OCI-LY1 (cell line): ENCODE measurements around the gene TGM2.

Experiments used
- H2AFZ ChIP-seq: fragments of 200-600 bp; sonication (generic), shearing (Covaris generic); 2 replicates; pipeline ENCODE4 v1.6.0; 2014; ENCODE audit warnings: antibody characterized with exemption, mild to moderate bottlenecking, low read length
- H3F3A ChIP-seq: fragments of 200-600 bp; sonication (generic), shearing (Covaris generic); 2 replicates; pipeline ENCODE4 v1.6.0; 2014; ENCODE audit warnings: mild to moderate bottlenecking, antibody characterized with exemption, low read length, moderate library complexity; ENCODE audit not compliant: insufficient read depth
- H3K27ac ChIP-seq: fragments of 200-600 bp; sonication (generic); 2 replicates; pipeline ENCODE4 v1.5.1; 2014; ENCODE audit warnings: low read length, mixed run types, mild to moderate bottlenecking, low read depth; ENCODE audit not compliant: poor library complexity, severe bottlenecking
- H3K27me3 ChIP-seq: fragments of 200-600 bp; sonication (generic); 2 replicates; pipeline ENCODE4 v1.6.0; 2014; ENCODE audit warnings: antibody characterized with exemption, mild to moderate bottlenecking, low read length, moderate library complexity; ENCODE audit not compliant: insufficient read depth
- H3K36me3 ChIP-seq: fragments of 200-600 bp; sonication (generic); 2 replicates; pipeline ENCODE4 v1.6.1; 2014; ENCODE audit warnings: mild to moderate bottlenecking, antibody characterized with exemption, low read length, moderate library complexity, mixed read lengths; ENCODE audit not compliant: insufficient read depth
- H3K4me1 ChIP-seq: fragments of 200-600 bp; sonication (generic); 2 replicates; pipeline ENCODE4 v1.5.1; 2014; ENCODE audit warnings: mild to moderate bottlenecking, low read length, moderate library complexity; ENCODE audit not compliant: insufficient read depth, severe bottlenecking
- H3K4me2 ChIP-seq: fragments of 200-600 bp; sonication (generic), shearing (Covaris generic); 2 replicates; pipeline ENCODE4 v1.6.1; 2014; ENCODE audit warnings: low read length
- H3K4me3 ChIP-seq: fragments of 200-600 bp; sonication (generic); 2 replicates; pipeline ENCODE4 v1.5.1; 2014; ENCODE audit warnings: low read length, low read depth, mild to moderate bottlenecking, mixed read lengths; ENCODE audit not compliant: poor library complexity, severe bottlenecking
- H3K79me2 ChIP-seq: fragments of 200-600 bp; shearing (Covaris generic); 2 replicates; pipeline ENCODE4 v1.6.1; 2016; ENCODE audit warnings: mixed run types, low read length, mixed read lengths; ENCODE audit not compliant: insufficient read depth
- H3K9ac ChIP-seq: fragments of 200-600 bp; sonication (generic), shearing (Covaris generic); 2 replicates; pipeline ENCODE4 v1.6.1; 2014; ENCODE audit warnings: mild to moderate bottlenecking, low read length, mixed read lengths
- H3K9me2 ChIP-seq: fragments of 200-600 bp; sonication (generic), shearing (Covaris generic); 2 replicates; pipeline ENCODE4 v1.6.1; 2014; ENCODE audit warnings: low read depth, mild to moderate bottlenecking, low read length, mixed read lengths
- H3K9me3 ChIP-seq: fragments of 200-600 bp; shearing (Covaris generic); 2 replicates; pipeline ENCODE4 v1.6.1; 2014; ENCODE audit warnings: low read length, mixed read lengths
- H4K20me1 ChIP-seq: fragments of 200-600 bp; sonication (generic), shearing (Covaris generic); 2 replicates; pipeline ENCODE4 v1.6.0; 2016; ENCODE audit warnings: mild to moderate bottlenecking, low read length; ENCODE audit not compliant: insufficient read depth
- CTCF ChIP-seq: fragments of 200-600 bp; sonication (generic), shearing (Covaris generic); IDR thresholded peaks from 2 replicates; pipeline ENCODE4 v1.5.1; 2017; ENCODE audit warnings: mild to moderate bottlenecking, antibody characterized with exemption, low read length, moderate library complexity, mixed read lengths
- EZH2 ChIP-seq: fragments of 200-600 bp; sonication (generic), shearing (Covaris generic); IDR thresholded peaks from 2 replicates; pipeline ENCODE4 v1.8.0; 2017; ENCODE audit warnings: borderline replicate concordance, mixed run types, mild to moderate bottlenecking, antibody characterized with exemption, low read length, moderate library complexity, mixed read lengths

The TGM2 gene

GRCh38 chr20:38092915-38093314, 72.2 kb downstream of the TGM2 start:
- Histone ChIP-seq H3K9me3 (no peaks in the 10 kb centered on the region), H3K27ac (no peak overlapping the region), H3K36me3 (peaks cover 49% of the 10 kb centered on the region), H3F3A (no peaks in the 10 kb centered on the region), H3K4me3 (no peak overlapping the region), H3K9me2 (no peaks in the 10 kb centered on the region), H3K27me3 (no peaks in the 10 kb centered on the region), H2AFZ (no peak overlapping the region), H3K9ac (no peak overlapping the region), H3K4me2 (no peak overlapping the region), H3K4me1 (peaks cover 24% of the 10 kb centered on the region), H4K20me1 (no peaks in the 10 kb centered on the region), H3K79me2 (no peaks in the 10 kb centered on the region)
- TF ChIP-seq EZH2 (no peak), CTCF (no peak)

- peaks cover 24% of the 10 kb centered on the region for H3K4me1 ChIP-seq
- H3K27ac ChIP-seq = no peak overlapping the region
- H3K9me2 ChIP-seq = no peaks in the 10 kb centered on the region
- no peaks in the 10 kb centered on the region for H3K27me3 ChIP-seq
- no peaks in the 10 kb centered on the region for H3K79me2 ChIP-seq
- H3K9ac ChIP-seq = no peak overlapping the region
- H3K36me3 ChIP-seq = peaks cover 54% of the 10 kb centered on the region
- no peaks in the 10 kb centered on the region for H3F3A ChIP-seq
- no peaks in the 10 kb centered on the region for H4K20me1 ChIP-seq
- H3K9me3 ChIP-seq = no peaks in the 10 kb centered on the region
- no peak overlapping the region for H2AFZ ChIP-seq
- TF ChIP-seq EZH2 (no peak), CTCF (no peak)
- no peak overlapping the region for H3K4me2 ChIP-seq
- no peak overlapping the region for H3K4me3 ChIP-seq
Observed at GRCh38 chr20:38092260-38092857, 72.7 kb downstream of the TGM2 start.

- H3K27ac ChIP-seq = no peak overlapping the region
- H3K36me3 ChIP-seq = peaks cover 61% of the 10 kb centered on the region
- peaks cover 24% of the 10 kb centered on the region for H3K4me1 ChIP-seq
- TF ChIP-seq EZH2 (no peak), CTCF (no peak)
- H3K27me3 ChIP-seq = no peaks in the 10 kb centered on the region
- H3K79me2 ChIP-seq = no peaks in the 10 kb centered on the region
- H3K9me2 ChIP-seq = no peaks in the 10 kb centered on the region
- no peak overlapping the region for H2AFZ ChIP-seq
- no peaks in the 10 kb centered on the region for H3K9me3 ChIP-seq
- no peak overlapping the region; the same call in 1 of the 2 replicates for H3K4me2 ChIP-seq
- no peaks in the 10 kb centered on the region for H3F3A ChIP-seq
- H3K4me3 ChIP-seq = no peak overlapping the region
- H4K20me1 ChIP-seq = no peaks in the 10 kb centered on the region
- H3K9ac ChIP-seq = no peak overlapping the region
Observed at GRCh38 chr20:38091441-38092216, 73.4 kb downstream of the TGM2 start.
